ENCODE results near the gene DPP4.

Gene DPP4

DNA sequence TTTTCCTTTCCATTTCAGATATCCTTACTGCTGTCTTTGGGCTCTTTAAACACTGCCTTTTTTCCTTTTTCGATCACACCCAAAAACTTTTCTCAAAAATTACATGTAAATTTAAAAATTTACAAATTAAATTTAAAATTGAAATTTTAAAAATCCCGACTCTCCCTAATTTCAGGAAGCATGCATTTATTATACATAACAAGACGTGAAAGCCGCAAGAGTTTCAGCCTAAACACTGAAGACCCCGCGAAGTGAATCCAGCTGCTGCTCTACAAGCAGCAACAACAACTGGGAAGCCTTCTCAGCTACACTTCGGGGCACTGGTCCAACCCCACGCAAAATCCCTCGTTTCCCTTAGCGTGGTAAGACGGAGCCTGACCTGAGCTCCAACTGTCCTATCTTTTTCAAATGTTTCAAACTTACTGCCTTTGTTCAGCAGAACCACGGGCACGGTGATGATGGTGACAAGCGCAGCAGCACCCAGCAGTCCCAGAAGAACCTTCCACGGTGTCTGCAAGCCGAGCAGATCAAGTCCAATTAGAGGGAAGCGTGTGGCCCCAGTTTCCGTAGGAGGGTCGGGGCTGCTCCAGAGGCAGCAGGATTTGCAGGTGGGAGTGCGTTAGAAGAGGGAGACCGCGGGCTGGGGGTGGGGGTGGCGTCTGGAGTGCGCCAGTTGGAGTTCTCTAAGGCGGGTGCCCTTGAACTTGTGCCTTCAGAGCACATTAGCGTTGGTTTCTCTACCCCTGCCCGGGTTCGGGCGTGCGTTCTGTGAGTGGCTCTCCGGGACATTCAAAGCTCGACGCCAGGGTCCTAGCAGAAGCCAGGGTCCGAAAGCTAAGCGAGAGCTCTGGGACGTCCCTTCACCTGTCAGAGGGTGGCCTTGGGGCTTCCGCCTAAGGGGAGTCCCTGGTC lies 783 bp downstream of the DPP4 start:
- FAIRE-seq, result no peak
- no peak for TF ChIP-seq POLR2A (IDR thresholded peaks at IDR 0.05; ENCODE audit: low read depth, low read length)
- DNase-seq (ENCODE audit: insufficient read length, low spot score), result no peak

DNA sequence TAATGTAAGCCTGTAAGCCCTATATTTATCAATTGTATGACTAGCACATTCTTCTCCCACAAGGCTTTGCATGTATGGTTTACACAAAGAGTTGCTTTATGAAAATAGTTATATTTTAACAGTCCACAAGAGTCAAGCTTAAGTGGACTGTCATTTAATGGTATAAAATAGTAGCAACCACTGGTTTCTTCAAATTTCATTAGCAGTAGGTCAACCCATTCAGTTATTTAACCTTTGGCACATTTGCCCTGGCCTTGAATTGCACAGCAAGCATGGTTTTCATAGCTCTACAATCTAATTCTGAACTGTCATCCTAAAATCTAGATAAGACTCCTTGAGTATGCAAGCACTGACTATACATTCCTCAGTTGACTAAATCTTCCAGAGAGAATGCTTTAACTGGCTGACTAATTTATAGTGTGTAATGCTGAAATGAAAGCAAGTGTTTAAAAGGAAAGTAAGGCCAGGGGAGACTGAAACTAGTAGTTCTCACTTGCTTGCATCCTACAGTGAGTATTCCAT lies 1.8 kb downstream of the DPP4 start:
- TF ChIP-seq POLR2A (IDR thresholded peaks at IDR 0.05; ENCODE audit: low read depth, low read length), result no peak
- peak; percentile 24 for DNase-seq (ENCODE audit: insufficient read length, low spot score)
- FAIRE-seq, result no peak

DNA sequence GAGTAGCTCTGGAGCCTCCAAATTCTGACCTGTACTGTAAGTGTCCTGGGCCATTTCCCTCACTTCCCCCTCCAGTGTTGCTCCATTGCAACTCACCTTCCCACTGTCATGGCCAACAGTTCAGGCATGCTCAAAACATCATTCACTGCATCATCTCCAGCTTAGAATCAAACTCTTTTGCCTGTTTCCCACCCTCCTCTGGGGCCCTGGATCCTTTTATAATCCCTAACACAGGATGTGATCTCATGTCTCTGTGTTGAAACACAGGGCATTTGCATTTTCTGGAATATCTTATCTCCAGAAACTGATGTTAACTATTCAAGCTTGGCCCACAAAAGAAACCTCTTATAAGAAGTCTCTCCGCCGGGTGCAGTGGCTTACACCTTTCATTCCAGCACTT lies 3.0 kb downstream of the DPP4 start:
- DNase-seq (ENCODE audit: insufficient read length, low spot score) (no peak), FAIRE-seq (no peak)
- no peak for TF ChIP-seq POLR2A (IDR thresholded peaks at IDR 0.05; ENCODE audit: low read depth, low read length)

DNA sequence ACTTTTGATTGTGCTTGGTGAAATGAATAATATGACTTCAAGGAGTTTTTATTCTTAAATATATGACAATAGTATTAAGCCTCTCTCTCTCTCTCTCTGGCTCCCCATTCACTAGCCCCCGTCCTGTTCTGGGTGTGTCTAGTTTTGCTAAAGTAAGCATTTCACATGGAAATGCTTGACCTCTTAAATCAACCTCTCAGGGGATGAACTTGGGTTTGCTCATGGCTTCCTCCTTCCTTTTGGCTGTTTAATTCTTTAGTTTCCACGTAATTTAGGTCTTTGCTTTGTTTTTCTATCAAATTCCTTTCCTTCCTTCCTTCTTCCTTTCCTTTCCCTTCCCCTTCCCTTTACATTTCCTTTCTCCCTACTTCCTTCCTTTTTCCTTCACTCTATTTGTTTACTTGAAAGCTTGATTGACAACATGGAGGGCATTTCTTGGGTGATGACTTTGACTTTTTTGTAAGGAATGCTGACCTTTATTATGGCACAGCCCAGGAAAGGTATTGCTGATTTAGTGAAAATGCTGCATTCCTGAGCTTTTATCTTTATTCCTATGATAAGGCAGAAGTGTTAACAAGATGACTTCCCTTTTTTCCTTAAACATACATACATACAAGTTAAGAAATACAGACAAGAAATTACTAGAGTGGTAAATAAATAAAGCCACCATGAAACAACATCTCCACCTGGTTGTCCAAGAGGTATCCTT lies 3.6 kb downstream of the DPP4 start:
- TF ChIP-seq POLR2A (IDR thresholded peaks at IDR 0.05; ENCODE audit: low read depth, low read length), result no peak
- DNase-seq (ENCODE audit: insufficient read length, low spot score) (no peak), FAIRE-seq (no peak)

DNA sequence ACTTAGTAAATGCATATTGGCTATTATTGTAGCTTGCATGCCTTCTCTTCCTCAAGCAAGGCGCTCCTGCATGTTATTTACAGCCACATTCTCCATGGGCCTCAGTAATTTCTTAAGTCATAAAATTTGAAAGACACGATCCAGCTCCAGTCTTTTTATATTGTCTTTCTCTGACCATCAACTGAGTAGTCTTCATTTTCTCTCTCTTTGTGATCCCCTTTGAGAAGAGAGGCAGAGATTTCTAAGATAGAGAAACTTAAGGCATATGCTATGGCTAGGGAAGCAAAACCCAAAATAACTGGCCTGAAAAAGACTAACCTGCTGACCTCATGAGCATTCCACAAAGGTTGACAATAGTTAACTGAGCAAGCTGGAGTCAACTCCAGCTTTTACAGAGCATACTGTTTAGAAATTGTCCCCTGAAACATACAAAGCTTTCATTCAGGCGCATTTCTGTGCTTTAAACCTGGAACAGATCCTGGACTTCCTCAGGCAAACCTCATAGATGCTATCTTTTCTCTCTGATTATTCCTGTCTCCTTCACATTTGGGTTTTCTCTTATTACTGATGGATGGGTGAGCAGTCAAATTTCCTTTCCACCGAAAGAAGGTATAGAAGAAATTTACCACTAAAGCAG lies 4.6 kb downstream of the DPP4 start:
- no peak for FAIRE-seq
- TF ChIP-seq POLR2A (IDR thresholded peaks at IDR 0.05; ENCODE audit: low read depth, low read length), result no peak
- DNase-seq (ENCODE audit: insufficient read length, low spot score), result no peak

DNA sequence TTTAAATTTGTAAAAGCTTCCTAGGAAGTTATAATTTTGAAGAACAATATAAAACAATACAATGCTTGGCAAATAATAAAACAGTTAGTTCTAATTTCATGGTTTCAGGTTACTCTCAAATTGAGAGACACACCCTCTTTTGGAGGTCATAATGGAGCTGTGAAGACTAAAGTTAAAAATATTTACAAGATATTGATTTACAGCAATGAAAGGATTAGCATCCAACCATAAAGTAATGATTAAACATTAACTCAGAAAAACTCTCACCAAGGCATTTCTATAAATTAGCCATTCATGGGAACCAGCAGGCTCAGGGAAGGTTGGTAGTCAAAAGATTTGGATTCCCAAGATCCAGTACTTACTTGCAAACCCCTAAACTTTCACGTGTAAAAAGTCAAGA lies 6.4 kb downstream of the DPP4 start:
- FAIRE-seq (no peak), DNase-seq (ENCODE audit: insufficient read length, low spot score) (no peak)
- TF ChIP-seq POLR2A (IDR thresholded peaks at IDR 0.05; ENCODE audit: low read depth, low read length), result no peak

DNA sequence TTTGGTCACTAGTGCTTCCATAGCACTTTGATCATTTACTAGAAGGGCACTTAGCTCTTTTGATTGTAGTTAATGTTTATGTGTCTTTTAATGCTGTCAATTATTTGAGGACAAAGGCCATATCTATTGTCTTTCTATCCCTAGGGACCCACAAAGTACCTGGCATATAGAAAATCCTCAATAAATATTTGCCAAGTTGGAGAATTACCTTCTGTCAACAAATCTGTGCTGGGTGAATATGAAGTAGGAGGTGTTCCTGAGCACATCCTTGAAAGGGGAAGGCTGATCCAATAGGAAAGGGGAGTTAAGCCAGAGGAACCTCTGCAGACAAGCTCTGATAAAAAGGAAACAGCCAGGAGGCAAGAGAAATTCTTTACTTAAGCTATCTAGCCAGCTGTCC lies 8.2 kb downstream of the DPP4 start:
- DNase-seq (ENCODE audit: insufficient read length, low spot score) (no peak), FAIRE-seq (no peak)
- no peak for TF ChIP-seq POLR2A (IDR thresholded peaks at IDR 0.05; ENCODE audit: low read depth, low read length)

DNA sequence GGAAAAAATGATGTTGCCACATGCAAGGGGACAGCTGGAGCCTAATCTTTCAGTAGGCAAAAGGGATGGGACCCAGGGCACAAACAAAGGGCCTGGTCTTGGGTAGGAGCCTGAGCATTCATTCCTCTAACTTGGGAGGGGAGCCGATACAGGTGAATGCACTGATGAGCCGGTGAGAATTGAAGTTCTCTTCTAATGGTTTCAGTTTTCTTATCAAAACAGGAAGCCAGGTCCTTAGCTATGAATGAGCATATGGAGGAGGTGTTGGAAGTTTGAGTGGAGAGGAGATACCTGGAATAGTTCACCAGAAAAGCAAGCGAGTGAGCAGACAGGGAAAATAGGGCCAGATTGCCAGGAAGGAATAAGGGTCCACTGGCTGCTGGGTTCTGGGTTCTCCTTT lies 10.1 kb downstream of the DPP4 start:
- no peak for FAIRE-seq

DNA sequence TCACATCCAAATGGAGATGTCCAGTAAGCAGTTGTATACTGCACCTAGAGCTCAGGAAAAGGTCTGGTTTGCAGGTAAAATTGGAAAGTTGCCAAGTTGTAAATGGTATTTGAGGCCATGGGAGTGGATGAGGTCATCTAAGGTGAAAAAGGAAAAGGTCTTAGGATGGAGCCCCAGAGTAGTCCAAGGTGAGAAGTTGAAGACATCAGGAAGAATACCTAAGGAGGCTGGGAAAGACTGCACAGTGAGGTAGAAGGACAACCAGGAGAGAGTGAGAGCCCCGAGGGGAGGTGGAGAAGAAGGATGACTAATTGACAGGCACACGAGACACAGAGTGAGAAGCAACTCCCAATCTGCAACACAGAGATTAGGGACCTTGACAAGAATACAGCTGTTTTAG lies 10.7 kb downstream of the DPP4 start:
- FAIRE-seq (no peak), DNase-seq (ENCODE audit: insufficient read length, low spot score) (no peak)
- no peak for TF ChIP-seq POLR2A (IDR thresholded peaks at IDR 0.05; ENCODE audit: low read depth, low read length)

More for the DNA sequence above, 10.1 kb downstream of the DPP4 start:
- TF ChIP-seq POLR2A (IDR thresholded peaks at IDR 0.05; ENCODE audit: low read depth, low read length), result no peak
- no peak for DNase-seq (ENCODE audit: insufficient read length, low spot score)

DNA sequence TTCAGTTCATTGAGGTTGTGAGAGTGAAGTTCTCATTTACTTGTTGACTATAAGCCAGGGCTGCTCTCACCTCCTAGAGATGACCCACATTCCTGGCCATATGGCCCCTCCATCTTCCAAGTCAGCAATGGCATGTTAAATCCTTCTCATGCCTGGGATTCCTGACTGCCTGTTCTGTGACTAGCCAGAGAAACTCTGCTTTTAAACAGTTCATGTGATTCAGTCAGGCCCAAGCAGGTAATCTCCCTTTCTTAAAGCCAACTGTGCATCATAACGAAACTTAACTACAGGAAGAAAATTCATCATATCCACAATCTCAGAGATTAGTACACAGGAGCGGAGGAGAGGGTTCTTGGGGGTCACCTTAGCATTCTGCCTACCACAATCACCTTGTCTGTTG lies 11.5 kb downstream of the DPP4 start:
- FAIRE-seq (no peak), DNase-seq (ENCODE audit: insufficient read length, low spot score) (no peak)

DNA sequence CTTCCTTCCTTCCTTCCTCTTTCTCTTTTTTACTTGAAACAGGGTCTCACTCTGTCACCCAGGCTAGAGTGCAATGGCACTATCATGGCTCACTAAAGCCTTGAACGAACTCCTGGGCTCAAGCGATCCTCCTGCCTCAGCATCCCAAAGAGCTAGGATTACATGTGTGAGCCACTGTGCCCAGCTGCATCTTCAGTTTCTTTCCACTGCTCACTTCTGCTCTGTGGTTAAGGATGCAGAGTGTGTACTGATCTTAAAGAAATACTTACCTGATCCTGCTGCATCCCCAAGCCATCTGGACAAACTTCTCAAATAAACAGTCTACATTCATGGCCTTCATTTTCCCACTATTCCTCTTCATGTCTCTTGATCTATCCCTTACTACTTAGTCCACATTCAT lies 13.0 kb downstream of the DPP4 start:
- no peak for TF ChIP-seq POLR2A (IDR thresholded peaks at IDR 0.05; ENCODE audit: low read depth, low read length)
- FAIRE-seq, result no peak
- no peak for DNase-seq (ENCODE audit: insufficient read length, low spot score)

More for the DNA sequence above, 11.5 kb downstream of the DPP4 start:
- TF ChIP-seq POLR2A (IDR thresholded peaks at IDR 0.05; ENCODE audit: low read depth, low read length), result no peak

DNA sequence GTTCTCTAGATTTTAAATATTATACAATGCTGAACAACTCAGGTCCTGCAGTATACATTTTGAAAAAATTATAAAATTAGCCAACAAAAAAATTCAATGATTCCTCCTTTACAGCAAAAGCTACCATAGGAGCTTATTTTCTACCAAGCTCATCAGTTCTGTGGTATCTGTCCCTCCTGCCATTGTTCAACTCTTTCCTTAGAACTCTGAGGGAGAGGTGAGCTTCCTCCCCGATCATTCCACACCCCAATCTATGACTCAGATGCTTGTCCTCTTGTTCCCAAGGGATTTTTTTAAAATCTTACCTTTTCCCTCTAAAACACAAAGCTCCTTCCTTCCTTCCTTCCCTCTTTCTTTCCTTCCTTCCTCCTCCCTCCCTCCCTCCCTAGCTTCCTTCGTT lies 13.5 kb downstream of the DPP4 start:
- FAIRE-seq (no peak), DNase-seq (ENCODE audit: insufficient read length, low spot score) (no peak)
- TF ChIP-seq POLR2A (IDR thresholded peaks at IDR 0.05; ENCODE audit: low read depth, low read length), result no peak

DNA sequence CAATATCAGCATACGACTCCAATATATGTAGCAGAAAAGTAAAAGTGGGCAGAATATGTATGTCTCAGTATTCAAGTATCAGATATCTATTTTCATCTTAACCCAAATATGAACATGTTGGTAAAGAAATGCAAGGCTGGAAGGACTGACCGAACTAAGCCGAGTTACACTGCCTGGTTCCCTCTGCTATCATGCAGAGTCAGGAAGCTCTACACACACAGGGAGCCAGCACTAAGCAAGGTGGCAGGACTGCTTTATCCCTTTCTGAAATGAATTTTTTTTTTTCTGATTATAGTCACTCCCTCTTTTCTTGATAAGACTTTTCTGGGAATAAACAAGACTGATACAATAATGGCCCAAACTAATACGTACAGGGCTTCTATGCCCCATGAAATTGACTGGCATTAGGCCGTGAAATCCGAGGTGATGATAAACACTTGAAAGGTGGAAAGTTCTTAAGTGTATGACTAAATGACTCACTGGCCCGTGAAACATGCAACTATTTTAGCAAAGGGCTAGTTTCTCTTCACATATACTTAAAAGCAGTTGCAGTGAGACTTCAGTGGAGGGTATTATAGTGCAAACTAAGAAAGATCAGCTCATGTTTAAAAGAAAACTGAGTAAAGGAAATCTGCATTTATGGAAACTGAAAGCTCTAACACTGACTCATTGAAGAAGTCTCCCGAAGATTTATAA lies 14.9 kb downstream of the DPP4 start:
- DNase-seq (ENCODE audit: insufficient read length, low spot score) (no peak), FAIRE-seq (no peak)
- no peak for TF ChIP-seq POLR2A (IDR thresholded peaks at IDR 0.05; ENCODE audit: low read depth, low read length)

DNA sequence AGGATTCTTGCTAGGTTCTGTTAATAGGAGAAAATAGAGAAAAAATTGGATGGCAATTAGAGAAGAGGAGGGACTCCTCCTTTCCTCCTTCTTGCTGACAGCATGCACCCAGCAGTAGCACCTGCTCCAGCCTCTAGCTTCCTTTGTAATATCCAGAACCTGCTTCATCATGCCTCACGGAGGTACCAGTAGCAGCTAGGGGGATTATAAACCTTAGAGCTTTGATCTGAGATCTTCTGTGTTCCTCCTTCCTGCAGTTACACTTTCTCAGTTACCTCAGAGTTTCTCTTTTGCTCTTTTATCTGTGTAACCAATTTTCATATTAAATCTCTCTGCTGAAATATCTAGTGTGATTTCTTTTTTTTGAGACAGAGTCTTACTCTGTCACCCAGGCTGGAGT lies 16.6 kb downstream of the DPP4 start:
- TF ChIP-seq POLR2A (IDR thresholded peaks at IDR 0.05; ENCODE audit: low read depth, low read length), result no peak
- DNase-seq (ENCODE audit: insufficient read length, low spot score), result no peak
- FAIRE-seq, result no peak

Data from H54 (cell line).